K562 (cell line): ENCODE measurements around the gene TLR2. TPM values are rescaled to one million over a fixed set of nuclear protein-coding genes. Genes with fewer than 3 reads are reported as not detected.
A peak's percentile ranks its signal among the peaks of the same experiment; 100 is the strongest.

Experiments
- ATAC-seq: fragments of 200-7000 bp; cut with Tn5 transposase; 3 replicates; pipeline ENCODE4 v1.9.1; 2020; ENCODE audit warnings: moderate library complexity
- BruUV-seq: library from RNA; stranded (reverse); fragments of 400-500 nt; replicated peaks from 2 replicates; lab custom pipeline; 2021; lab: Mats Ljungman, UMichigan
- CTCF ChIA-PET: fragments of 300-600 bp; formaldehyde crosslinking; extraction: SDS; loops from one replicate; lab custom pipeline; 2021; ENCODE audit warnings: low intra/inter-chr PET ratio; lab: Yijun Ruan, JAX
- POLR2A ChIA-PET: fragments of 300-600, 350-650 bp; sonication (Branson Sonifier 250); formaldehyde crosslinking; extraction: SDS; loops from one replicate; lab custom pipeline; 2021; ENCODE audit warnings: antibody characterized with exemption, inconsistent platforms; lab: Yijun Ruan, JAX
- DNase-seq, 4 experiments: peaks; one replicate each; pipeline versions ENCODE4 v3.0.0 to v3.0.0-alpha.2; 2011 to 2018; ENCODE audit warnings: low spot score in 3 of 4, mixed read lengths in 3 of 4; ENCODE audit errors: extremely low read depth in 1 of 4
- FAIRE-seq: peaks from 2 replicates; lab custom pipeline; 2011; peaks lifted over from hg19 to GRCh38; lab: Jason Lieb, UNC
- H2AFZ ChIP-seq: 2 replicates; pipeline ENCODE4 v1.6.0; 2011; ENCODE audit warnings: low read depth, low read length, control low read depth, inconsistent platforms
- H3K27ac ChIP-seq: fragments of 200-600 bp; 3 replicates; pipeline ENCODE4 v1.8.0; 2011; ENCODE audit warnings: low read depth, mild to moderate bottlenecking, control low read depth, inconsistent platforms, low read length, moderate library complexity, mixed read lengths; ENCODE audit errors: extremely low read depth
- H3K27me3 ChIP-seq, 2 experiments: fragments of 300-600 bp in 1 of 2; 2 replicates in 1 of 2; 3 replicates in 1 of 2; pipeline versions ENCODE4 v1.6.0 to v1.8.0; 2011; ENCODE audit warnings: inconsistent platforms in 2 of 2, low read length in 2 of 2, mild to moderate bottlenecking in 1 of 2, mixed read lengths in 1 of 2, moderate library complexity in 1 of 2; ENCODE audit not compliant: control insufficient read depth in 2 of 2, insufficient read depth in 2 of 2
- H3K36me3 ChIP-seq: fragments of 300-600 bp; 3 replicates; pipeline ENCODE4 v1.8.0; 2011; ENCODE audit warnings: mild to moderate bottlenecking, low read length, inconsistent platforms; ENCODE audit not compliant: control insufficient read depth, insufficient read depth
- H3K4me1 ChIP-seq, 2 experiments: fragments of 200-600 bp in 1 of 2; replicated peaks in 1 of 2; 2 replicates in 1 of 2; 3 replicates in 1 of 2; pipeline versions ENCODE4 v1.5.1 to v1.8.0; 2011; ENCODE audit warnings: inconsistent platforms in 2 of 2, low read length in 2 of 2, mild to moderate bottlenecking in 1 of 2, mixed read lengths in 1 of 2, moderate library complexity in 1 of 2; ENCODE audit not compliant: control insufficient read depth in 2 of 2, insufficient read depth in 2 of 2
- H3K4me2 ChIP-seq: 2 replicates; pipeline ENCODE4 v1.6.1; 2011; ENCODE audit warnings: low read length, control low read depth, inconsistent platforms, mixed read lengths; ENCODE audit not compliant: insufficient read depth
- H3K4me3 ChIP-seq: fragments of 200-600 bp; sonication (generic), shearing (Covaris generic); 2 replicates; pipeline ENCODE4 v1.5.1; 2016; ENCODE audit warnings: control low read depth, inconsistent platforms
- H3K79me2 ChIP-seq: fragments of 200-600 bp; 3 replicates; pipeline ENCODE4 v1.8.0; 2011; ENCODE audit warnings: low read length, inconsistent platforms; ENCODE audit not compliant: control insufficient read depth, insufficient read depth
- H3K9ac ChIP-seq, 2 experiments: 2 replicates each; pipeline versions ENCODE4 v1.6.0 to v1.6.1; 2011; ENCODE audit warnings: low read depth in 2 of 2, low read length in 2 of 2, control low read depth in 1 of 2, inconsistent platforms in 1 of 2, mild to moderate bottlenecking in 1 of 2, mixed read lengths in 1 of 2; ENCODE audit not compliant: insufficient read depth in 1 of 2
- H3K9me1 ChIP-seq: one replicate; pipeline ENCODE4 v1.6.0; 2011; ENCODE audit warnings: inconsistent platforms, mild to moderate bottlenecking, low read length, moderate library complexity; ENCODE audit not compliant: control insufficient read depth, insufficient read depth
- H3K9me3 ChIP-seq: replicated peaks from 2 replicates; pipeline ENCODE4 v1.5.1; 2011; ENCODE audit warnings: low read depth, low read length, inconsistent platforms; ENCODE audit not compliant: control insufficient read depth, insufficient read depth
- H4K20me1 ChIP-seq: replicated peaks from 2 replicates; pipeline ENCODE4 v1.6.1; 2011; ENCODE audit warnings: low read length, inconsistent platforms, mixed read lengths; ENCODE audit not compliant: control insufficient read depth, insufficient read depth
- ARNT ChIP-seq, 2 experiments: fragments of 450-650 bp; IDR thresholded peaks; 2 replicates each; pipeline ENCODE4 v1.6.1; 2016; ENCODE audit warnings: mild to moderate bottlenecking in 1 of 2
- E2F1 ChIP-seq: sonication (generic); formaldehyde crosslinking; IDR thresholded peaks from 2 replicates; pipeline ENCODE4 v1.8.1; 2023; ENCODE audit warnings: mild to moderate bottlenecking, missing genetic modification reagents, moderate library complexity
- NFIC ChIP-seq: fragments of 450-650 bp; IDR thresholded peaks from 2 replicates; pipeline ENCODE4 v1.6.1; 2017; ENCODE audit warnings: mild to moderate bottlenecking, inconsistent platforms
- SPI1 ChIP-seq: IDR thresholded peaks from 2 replicates; pipeline ENCODE4 v1.6.1; 2011; ENCODE audit warnings: low read depth, low read length, control low read depth, borderline replicate concordance
- WGBS: fragments of 100-300 bp; shearing (Covaris generic); methylation state at CpG from one replicate; pipeline ENCODE4 v1.1.6; 2016; ENCODE audit warnings: low coverage, mixed read lengths; ENCODE audit not compliant: insufficient coverage; ENCODE audit errors: missing lambda C conversion rate; 5-methylcytosine and 5-hydroxymethylcytosine counted together
- in situ Hi-C: fragments of 300-500 bp; cut with MboI; formaldehyde crosslinking; loops from 4 replicates; pipeline ENCODE4 v1.15.0; 2018; ENCODE audit warnings: inconsistent platforms, mixed read lengths
- intact Hi-C: fragments of 100-400 bp; cut with micrococcal nuclease; formaldehyde crosslinking; loops from 2 replicates; pipeline ENCODE4 v1.14.2; 2022
- polyA plus RNA-seq, 8 experiments: library from polyadenylated mRNA; depleted of rRNA in 4 of 8; stranded (reverse) in 5 of 8; unstranded in 3 of 8; fragments of >200 nt; fragmentation: Nextera tagmentation in 2 of 8; fragmentation: Illumina TruSeq in 1 of 8; extraction: Ambion mirVana in 2 of 8; extraction: Trizol in 1 of 8; gene quantifications; 2 replicates each; pipeline versions ENCODE4 v1.2.1 to v1.2.3, GENCODE V29; 2011 to 2014; ENCODE audit warnings: inconsistent platforms in 1 of 8, missing spikeins in 1 of 8
- total RNA-seq, 7 experiments: library from RNA; depleted of rRNA in 6 of 7; stranded (reverse); fragments of >200 nt in 6 of 7; fragmentation: Illumina TruSeq in 2 of 7; extraction: Trizol in 2 of 7; gene quantifications; 2 replicates each; pipeline versions ENCODE4 v1.2.1 to v1.2.3, GENCODE V29; 2011 to 2021; ENCODE audit warnings: low replicate concordance in 1 of 7

Gene TLR2
- total and polyA plus RNA-seq, 9 of the 15 experiments (the other 6 are each of a cell fraction or from before 2014, with no cell fraction given) = 0.09 to 0.11 TPM; not detected in 7

- ATAC-seq (no peak), FAIRE-seq (no peak), DNase-seq (no peak)
- CTCF ChIA-PET = no interaction called here
- no peak overlapping the region for H3K9ac ChIP-seq
- no peaks in the 10 kb centered on the region for H3K36me3 ChIP-seq
- 7% methylated on average over 7 of the region's 7 CpGs for WGBS
- no TSS peak for BruUV-seq
- intact Hi-C loops (no loop called here), in situ Hi-C loops (no loop called here)
- H3K27ac ChIP-seq = no peak overlapping the region
- no peaks in the 10 kb centered on the region for H3K79me2 ChIP-seq
- no peak overlapping the region for H3K4me2 ChIP-seq
- no peaks in the 10 kb centered on the region for H3K9me3 ChIP-seq
- no peaks in the 10 kb centered on the region for H4K20me1 ChIP-seq
- TF ChIP-seq NFIC = peak; percentile 25; the same call in 1 of the 2 replicates
- no peak for TF ChIP-seq E2F1
- TF ChIP-seq, all 486 proteins: peak for 1
- Histone ChIP-seq H2AFZ (no peak overlapping the region), H3K4me3 (no peak overlapping the region), H3K9me1 (no peaks in the 10 kb centered on the region), H3K27me3 (peaks cover 2 to 8% of the 10 kb centered on the region in 2 experiments; a peak in 3 of 5 replicates), H3K4me1 (no peaks in the 10 kb centered on the region)
- POLR2A ChIA-PET = no interaction called here
Measured at GRCh38 chr4:153704522-153704921, 20.4 kb downstream of the TLR2 start.

- ATAC-seq (no peak), DNase-seq (no peak), FAIRE-seq (no peak)
- no TSS peak for BruUV-seq
- Histone ChIP-seq H3K36me3 (no peaks in the 10 kb centered on the region), H3K9me1 (no peaks in the 10 kb centered on the region), H2AFZ (no peak overlapping the region), H3K79me2 (no peaks in the 10 kb centered on the region), H3K27ac (no peak overlapping the region), H3K9me3 (no peaks in the 10 kb centered on the region), H3K4me2 (no peak overlapping the region), H3K4me3 (no peak overlapping the region), H3K4me1 (no peaks in the 10 kb centered on the region), H4K20me1 (no peaks in the 10 kb centered on the region), H3K9ac (no peak overlapping the region), H3K27me3 (peaks cover 2 to 8% of the 10 kb centered on the region in 2 experiments; a peak in 3 of 5 replicates)
- in situ Hi-C loops (no loop called here), intact Hi-C loops (no loop called here)
- ChIA-PET POLR2A (no interaction called here), CTCF (no interaction called here)
- 0% methylated on average over 2 of the region's 2 CpGs for WGBS
- TF ChIP-seq ARNT (IDR thresholded peaks at IDR 0.05) = no peak
- peak; percentile 41; the same call in 1 of the 2 replicates for TF ChIP-seq SPI1
Measured at GRCh38 chr4:153705743-153706468, 21.8 kb downstream of the TLR2 start.
